PFSK-1 (cell line): Measurements from ENCODE around the gene EPC1.

Experiments used
- POLR2AphosphoS5 ChIP-seq: IDR thresholded peaks from 2 replicates; pipeline ENCODE4 v1.6.1; 2012; ENCODE audit warnings: low read depth, mild to moderate bottlenecking, control low read depth, low read length, moderate library complexity
- SIN3A ChIP-seq: IDR thresholded peaks from 2 replicates; pipeline ENCODE4 v1.6.1; 2012; ENCODE audit warnings: mild to moderate bottlenecking, low read length, moderate library complexity, borderline replicate concordance; ENCODE audit not compliant: insufficient read depth
- TF ChIP-seq, protein P1 (sequence below), 2 experiments: IDR thresholded peaks; 2 replicates each; pipeline versions ENCODE4 v1.6.1 to v1.8.0; 2011 to 2012; ENCODE audit warnings: low read depth in 2 of 2, low read length in 2 of 2, control low read depth in 1 of 2, inconsistent platforms in 1 of 2, mild to moderate bottlenecking in 1 of 2, moderate library complexity in 1 of 2; ENCODE audit not compliant: insufficient read depth in 1 of 2

DNA sequence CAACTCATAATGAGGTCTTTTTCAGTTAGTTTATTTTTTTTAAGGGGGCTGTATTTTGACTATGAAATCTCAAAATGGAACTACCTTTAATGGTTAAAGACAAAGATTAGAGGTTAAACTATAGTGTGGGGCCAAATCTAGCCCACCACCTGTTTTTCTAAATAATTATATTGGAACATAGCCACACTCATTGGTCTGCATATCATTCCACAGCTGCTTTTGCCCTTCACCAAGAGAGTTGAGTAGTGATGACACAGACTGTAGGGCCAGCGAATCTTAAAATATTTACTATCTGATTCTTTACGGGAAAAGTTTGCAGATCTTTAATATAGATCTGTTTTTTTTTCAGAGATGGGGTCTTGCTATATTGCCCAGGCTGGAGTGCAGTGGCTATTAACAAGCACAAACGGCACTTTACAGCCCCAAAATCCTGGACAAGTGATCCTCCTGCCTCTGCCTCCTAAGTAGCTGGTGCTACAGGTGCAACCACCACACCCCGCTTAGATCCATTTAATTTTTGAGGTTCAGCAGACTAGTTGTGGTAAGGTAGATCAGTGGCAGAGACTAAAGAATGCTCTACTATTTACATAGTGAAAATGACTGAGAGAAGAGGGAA, 25.8 kb downstream of the EPC1 start:
- TF ChIP-seq POLR2AphosphoS5 (no peak), SIN3A (no peak)
- TF ChIP-seq, protein P1, sequence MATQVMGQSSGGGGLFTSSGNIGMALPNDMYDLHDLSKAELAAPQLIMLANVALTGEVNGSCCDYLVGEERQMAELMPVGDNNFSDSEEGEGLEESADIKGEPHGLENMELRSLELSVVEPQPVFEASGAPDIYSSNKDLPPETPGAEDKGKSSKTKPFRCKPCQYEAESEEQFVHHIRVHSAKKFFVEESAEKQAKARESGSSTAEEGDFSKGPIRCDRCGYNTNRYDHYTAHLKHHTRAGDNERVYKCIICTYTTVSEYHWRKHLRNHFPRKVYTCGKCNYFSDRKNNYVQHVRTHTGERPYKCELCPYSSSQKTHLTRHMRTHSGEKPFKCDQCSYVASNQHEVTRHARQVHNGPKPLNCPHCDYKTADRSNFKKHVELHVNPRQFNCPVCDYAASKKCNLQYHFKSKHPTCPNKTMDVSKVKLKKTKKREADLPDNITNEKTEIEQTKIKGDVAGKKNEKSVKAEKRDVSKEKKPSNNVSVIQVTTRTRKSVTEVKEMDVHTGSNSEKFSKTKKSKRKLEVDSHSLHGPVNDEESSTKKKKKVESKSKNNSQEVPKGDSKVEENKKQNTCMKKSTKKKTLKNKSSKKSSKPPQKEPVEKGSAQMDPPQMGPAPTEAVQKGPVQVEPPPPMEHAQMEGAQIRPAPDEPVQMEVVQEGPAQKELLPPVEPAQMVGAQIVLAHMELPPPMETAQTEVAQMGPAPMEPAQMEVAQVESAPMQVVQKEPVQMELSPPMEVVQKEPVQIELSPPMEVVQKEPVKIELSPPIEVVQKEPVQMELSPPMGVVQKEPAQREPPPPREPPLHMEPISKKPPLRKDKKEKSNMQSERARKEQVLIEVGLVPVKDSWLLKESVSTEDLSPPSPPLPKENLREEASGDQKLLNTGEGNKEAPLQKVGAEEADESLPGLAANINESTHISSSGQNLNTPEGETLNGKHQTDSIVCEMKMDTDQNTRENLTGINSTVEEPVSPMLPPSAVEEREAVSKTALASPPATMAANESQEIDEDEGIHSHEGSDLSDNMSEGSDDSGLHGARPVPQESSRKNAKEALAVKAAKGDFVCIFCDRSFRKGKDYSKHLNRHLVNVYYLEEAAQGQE (IDR thresholded peaks at IDR 0.05; ENCODE audit: insufficient read depth in 1 of 2, low read depth in 2 of 2, low read length in 2 of 2) = no peak
